Effector CD8-positive, alpha-beta T cell (primary cell): Measurements from ENCODE around the gene ABTB1.

Source experiments
- DNase-seq: peaks from one replicate; lab custom pipeline; 2025; lab: John Stamatoyannopoulos, UW

ABTB1 gene

DNA sequence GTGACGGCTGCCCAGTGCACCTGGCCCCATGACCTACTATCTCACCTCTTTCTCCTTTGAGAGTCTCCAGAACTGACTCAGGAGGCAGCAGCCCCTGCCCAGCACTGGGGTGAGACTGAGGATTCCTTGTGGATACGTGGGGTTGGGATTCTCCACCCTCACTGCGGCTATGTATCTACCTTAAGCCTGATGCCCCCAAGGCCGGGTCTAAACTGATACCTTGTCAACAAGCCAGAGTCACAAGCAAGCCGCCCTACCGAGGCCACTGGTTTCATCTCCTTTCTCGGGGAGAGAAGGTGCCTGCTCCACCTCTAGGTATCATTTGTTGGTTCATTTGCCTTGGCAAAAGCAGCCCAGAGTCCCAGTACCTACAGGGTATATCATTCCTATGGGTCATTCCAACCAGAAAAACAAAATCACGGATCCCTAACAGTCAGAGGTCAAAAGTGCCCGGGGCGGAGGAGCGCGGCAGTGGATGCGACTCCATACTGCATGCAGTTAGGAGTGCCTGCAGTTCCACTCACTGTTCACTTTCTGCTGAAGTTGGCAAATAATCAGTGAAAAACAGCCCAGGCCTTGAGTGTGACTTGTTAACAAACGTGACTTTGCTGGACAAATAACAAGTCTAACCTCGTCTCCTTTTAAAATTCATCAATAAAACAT is 47.5 kb downstream of the ABTB1 start:
- no peak for DNase-seq

DNA sequence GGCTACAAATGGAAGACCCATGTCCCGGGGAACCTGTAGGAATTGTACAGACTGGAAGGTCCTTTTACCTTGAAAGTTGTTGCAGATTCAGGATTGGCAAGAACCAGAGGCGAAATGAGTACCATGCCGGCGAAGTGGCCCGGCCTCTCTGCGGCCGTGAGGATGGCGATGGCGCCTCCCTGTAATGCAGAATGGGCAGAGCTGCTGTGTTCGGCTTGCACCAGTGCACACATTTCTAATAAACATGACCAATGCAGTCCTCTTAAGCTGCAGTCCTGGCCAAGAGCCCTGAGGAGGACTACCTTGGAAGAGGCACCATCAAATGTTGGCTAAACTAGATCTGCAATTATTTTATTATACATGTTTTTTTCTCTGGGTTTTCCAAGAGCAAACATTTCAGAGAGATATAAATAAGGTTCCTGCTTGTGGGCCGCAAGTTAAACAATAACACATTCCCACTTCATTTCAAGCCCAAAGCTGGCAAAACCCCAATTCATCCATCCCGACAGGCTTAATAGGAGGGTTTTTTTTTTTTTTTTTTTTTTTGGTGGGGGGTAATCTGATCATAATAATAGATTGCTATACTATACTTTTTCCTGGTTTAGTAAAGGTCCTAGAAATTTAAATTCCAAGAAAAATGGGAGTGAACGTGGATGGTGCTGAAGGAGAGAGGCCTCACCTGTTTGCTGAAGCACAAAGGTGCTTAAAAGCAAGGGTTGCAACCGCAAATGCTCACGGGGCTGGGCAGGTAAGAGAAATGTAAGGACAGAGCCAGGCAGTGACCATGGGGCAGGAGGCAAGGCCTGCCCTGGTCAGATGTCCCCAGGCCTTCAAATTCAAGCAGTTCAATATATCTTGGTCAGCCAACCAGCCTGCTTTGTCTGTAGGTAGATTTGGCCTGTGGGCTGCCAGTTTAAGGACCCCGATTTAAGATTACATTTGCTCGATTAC is 48.5 kb downstream of the ABTB1 start:
- DNase-seq: no peak

DNA sequence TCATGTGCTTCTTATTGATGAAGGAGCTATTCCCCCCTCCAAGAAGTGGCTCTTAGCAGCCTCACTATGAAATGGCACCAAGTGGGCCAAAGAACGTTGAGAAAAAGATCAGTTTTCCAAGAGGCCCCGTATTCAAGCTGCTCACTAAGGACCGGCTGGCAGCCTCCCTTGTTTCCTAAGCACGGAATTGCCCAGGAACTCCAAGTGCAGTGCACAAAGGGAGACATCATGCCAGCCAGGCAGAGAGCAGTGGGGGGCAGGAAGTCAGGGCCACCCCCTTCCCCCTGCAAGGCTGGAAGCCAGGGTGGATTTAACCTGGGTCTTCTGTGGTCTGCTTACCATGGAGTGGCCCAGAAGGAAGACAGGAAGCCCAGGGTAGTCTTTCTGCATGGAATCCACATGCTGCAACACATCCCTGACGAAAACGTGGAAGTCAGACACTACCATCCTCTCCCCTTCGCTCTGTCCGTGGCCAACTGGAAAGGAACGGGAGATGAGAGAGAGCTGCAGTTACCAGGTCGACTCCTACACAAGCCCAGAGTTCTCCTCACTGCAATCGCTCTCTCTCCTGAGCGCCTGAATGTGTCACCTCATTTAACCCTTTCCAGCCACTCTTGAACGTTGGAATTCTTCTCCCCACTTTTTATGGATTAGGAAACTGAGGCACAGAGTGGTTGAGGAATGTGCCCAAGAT is 49.5 kb downstream of the ABTB1 start:
- DNase-seq: no peak

DNA sequence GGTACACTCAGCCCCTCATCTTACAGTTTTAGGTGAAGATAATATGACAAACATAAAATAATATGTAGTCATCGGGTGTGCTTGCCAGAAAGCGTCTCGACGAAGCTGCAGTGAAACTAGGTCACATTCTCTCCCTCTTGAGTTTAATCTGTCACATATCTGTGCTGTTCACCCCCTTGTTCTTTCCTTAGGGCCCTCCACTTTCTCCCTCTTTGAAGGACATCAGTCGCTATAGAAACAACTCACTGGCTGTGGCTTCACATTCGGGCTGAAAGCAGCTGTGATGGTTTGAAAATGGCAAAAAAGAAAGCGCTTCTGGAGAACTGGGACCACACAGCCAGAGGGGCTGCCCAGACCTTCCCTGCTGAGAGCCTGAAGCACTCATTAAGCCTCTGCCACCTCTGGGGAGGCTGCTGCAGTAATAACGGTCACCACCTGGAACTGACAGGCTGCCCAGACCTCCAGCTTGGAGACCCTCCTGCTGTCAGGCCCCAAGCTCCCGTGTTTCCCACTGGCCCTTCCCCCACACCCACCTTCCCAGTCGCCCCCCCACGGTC is 50.3 kb downstream of the ABTB1 start:
- DNase-seq: no peak

DNA sequence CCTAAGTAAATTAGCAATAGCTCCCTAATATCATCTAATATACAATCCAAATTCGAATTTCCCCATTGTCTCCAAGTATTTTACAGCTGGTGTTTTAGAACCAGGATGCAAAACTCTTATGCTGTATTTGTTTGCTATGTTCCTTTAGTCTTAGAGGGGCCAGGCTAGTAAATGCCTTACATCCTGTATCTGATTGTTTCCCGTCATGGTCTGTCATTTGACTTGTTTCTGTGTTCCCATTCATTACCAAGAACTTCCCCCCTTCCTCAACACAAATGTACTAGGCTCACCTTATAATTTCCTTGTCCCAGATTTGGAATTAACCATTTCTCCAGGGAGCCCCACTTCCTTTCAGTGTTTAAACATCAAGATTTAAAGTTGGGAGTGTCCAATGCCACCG is 54.1 kb downstream of the ABTB1 start:
- DNase-seq: no peak

DNA sequence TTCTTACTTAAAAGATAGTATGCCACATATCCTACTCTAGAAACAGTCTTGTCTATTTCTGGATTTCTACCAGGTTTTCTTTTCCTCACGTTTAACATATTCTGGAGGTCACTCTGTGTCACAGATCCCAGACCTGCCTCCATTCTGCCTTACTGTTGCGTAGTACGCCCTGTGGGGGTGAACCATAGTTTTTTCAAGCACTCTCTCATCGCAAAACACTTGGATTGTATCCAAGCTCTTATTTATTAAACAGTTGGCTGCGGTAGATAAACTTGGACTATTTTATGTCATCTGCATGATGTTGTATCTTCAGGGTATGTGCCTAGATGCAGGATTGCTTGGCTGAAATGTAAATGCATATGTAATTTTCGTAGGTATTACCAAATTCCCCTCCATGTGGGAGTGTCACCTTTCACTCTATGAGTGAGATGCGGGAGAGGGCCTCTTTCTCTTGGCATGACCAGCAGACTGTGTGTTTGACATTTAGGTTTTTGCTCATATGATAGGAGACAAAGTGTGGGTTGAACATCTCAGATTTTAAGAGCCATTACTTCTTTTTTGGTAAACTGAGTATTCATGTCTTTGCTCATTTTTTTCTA is 55.8 kb downstream of the ABTB1 start:
- DNase-seq: no peak

DNA sequence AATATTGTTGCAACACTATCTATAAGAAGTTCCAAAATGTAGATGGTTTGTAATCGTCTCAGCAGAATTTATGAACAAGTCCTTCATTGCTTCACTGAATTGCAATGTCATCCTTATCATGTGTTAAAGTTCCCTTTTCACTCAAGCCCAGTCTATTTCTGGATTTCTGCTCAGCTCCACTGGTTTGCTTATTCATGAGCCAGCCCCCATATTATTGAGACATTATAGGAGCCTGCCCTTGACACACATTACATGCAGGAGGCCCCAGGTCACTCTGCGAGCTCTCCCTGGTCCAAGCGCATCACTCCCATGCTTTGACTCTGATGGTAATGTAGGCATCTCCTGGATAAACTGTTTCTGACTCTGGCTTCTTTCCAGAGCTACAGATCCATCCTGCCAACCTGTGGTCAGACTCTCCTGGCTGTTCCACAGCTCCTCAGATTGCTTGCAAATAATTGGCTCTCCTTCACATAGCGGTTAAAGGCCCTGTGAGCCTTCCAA is 56.9 kb downstream of the ABTB1 start:
- DNase-seq: no peak

DNA sequence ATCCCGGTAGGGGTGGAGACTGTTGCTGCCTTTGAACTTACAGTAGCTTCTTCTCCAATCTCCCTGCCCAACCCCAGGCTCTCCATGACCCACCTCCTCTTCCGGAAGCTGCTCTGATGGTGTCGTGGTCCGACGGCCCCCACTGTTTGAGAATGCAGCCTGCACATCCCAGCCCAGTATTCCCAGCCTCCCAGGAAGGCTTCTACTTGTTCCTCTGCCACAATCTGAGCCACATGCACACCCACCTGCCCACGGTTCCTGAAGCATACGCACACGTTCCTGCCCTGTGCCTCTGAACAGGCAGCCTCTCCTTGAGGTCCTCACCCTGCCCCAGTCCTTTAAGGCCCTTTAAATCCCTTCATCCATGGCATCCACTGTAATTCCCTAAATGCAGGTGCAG is 57.4 kb downstream of the ABTB1 start:
- DNase-seq: no peak
